Gastroesophageal sphincter (tissue), 4 donors: ENCODE data around the gene RPS6KB2. TPM values are rescaled to one million over a fixed set of nuclear protein-coding genes. Genes with fewer than 3 reads are reported as not detected.

Source experiments
- ATAC-seq: fragments of 150-250 bp; one replicate; pipeline ENCODE4 v1.9.1; 2016; ENCODE audit warnings: mild to moderate bottlenecking, moderate library complexity
- H3K27ac ChIP-seq, 4 donors: fragments of 200-600 bp; sonication (generic) in 3 of 4; 1 replicate in 3 of 4; 2 replicates in 1 of 4; pipeline ENCODE4 v1.5.1; 2016 to 2019
- H3K27me3 ChIP-seq: fragments of 200-600 bp; sonication (generic); one replicate; pipeline ENCODE4 v1.5.1; 2019
- H3K36me3 ChIP-seq, 2 donors: fragments of 200-600 bp; sonication (generic); one replicate each; pipeline ENCODE4 v1.5.1; 2019; ENCODE audit warnings: control low read depth in 1 of 2
- H3K4me1 ChIP-seq, 3 donors: fragments of 200-600 bp; sonication (generic); 1 replicate in 2 of 3; 2 replicates in 1 of 3; pipeline ENCODE4 v1.5.1; 2016 to 2019; ENCODE audit warnings: control low read depth in 2 of 3
- H3K4me3 ChIP-seq, 2 donors: fragments of 200-600 bp; sonication (generic); one replicate each; pipeline ENCODE4 v1.5.1; 2019; ENCODE audit warnings: mild to moderate bottlenecking in 1 of 2, moderate library complexity in 1 of 2
- H3K9me3 ChIP-seq, 3 donors: fragments of 200-600 bp; sonication (generic); one replicate each; pipeline ENCODE4 v1.5.1; 2017 to 2019; ENCODE audit warnings: control low read depth in 2 of 3
- EP300 ChIP-seq: sonication (generic); formaldehyde crosslinking; IDR thresholded peaks from one replicate; pipeline ENCODE4 v1.6.1; 2017; ENCODE audit warnings: antibody characterized with exemption, mild to moderate bottlenecking
- POLR2A ChIP-seq, 2 donors: fragments of 450-650 bp; IDR thresholded peaks; one replicate each; pipeline ENCODE4 v1.6.1; 2017; ENCODE audit warnings: antibody characterized with exemption in 2 of 2, mild to moderate bottlenecking in 2 of 2, moderate library complexity in 1 of 2
- POLR2AphosphoS5 ChIP-seq: sonication (generic); formaldehyde crosslinking; IDR thresholded peaks from one replicate; pipeline ENCODE4 v1.6.1; 2017; ENCODE audit warnings: antibody characterized with exemption
- WGBS, 2 donors: methylation state at CpG; one replicate each; pipeline ENCODE4 v1.1.5; 2018; ENCODE audit warnings: low coverage in 1 of 2; 5-methylcytosine and 5-hydroxymethylcytosine counted together
- total RNA-seq, 4 donors: library from RNA; depleted of rRNA; stranded (reverse); fragments of >200 nt; gene quantifications; one replicate each; pipeline ENCODE4 v1.1.0, GENCODE V29; 2016
- TF ChIP-seq, protein P1 (sequence below), 4 experiments: fragments of 200-600 bp in 2 of 4; fragments of 450-650 bp in 2 of 4; sonication (generic) in 1 of 4; IDR thresholded peaks; one replicate each; pipeline ENCODE4 v1.5.1; 2017 to 2019; ENCODE audit warnings: antibody characterized with exemption in 4 of 4, mild to moderate bottlenecking in 2 of 4, moderate library complexity in 2 of 4

The RPS6KB2 gene
- total RNA-seq, 4 donors from 2014 or later: 35.8 to 49.7 (median 45.6) TPM

DNA sequence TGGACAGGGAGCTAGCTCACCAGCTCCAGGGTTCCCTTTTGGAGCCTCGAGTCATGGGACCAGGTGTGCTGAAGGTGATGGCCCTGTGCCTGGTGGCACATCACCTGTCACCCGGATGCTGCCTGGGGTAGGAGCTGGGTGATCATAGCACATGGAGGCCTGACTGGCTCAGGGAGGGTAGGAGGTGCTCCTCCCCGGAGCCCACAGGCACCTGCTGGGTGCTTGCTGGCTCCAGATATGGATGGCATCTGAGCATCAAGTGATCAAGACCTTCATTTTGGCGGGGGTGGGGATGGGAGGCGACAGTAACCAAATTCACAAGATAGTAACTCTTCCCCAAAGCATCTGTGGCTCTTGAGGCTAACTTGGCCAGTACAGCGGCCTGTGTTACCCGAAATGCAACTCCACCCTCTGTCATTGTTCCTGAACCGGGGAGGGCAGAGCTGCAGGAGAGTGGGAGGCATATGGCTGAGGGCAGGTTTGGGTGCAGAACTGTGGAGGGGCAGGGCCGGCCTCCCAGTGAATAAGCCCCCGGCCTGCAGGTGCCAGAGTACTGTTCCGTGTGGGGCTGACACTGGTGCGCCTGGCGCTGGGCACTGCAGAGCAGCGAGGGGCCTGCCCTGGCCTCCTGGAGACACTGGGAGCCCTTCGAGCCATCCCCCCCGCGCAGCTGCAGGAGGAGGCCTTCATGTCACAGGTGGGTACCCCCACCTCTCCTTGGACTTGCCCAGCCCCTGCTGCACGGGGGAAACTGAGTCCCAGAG, 19.7 kb upstream of the RPS6KB2 start:
- 20% methylated on average over 1 of the region's 18 CpGs; no CpG with 5 or more reads in 1 of the 2 donors for WGBS, 2 donors
- Histone ChIP-seq H3K36me3 (no peaks in the 10 kb centered on the region), H3K27ac (no peak overlapping the region), H3K9me3 (no peaks in the 10 kb centered on the region), H3K4me1 (peaks cover 0 to 22% (median 0%) of the 10 kb centered on the region in 3 donors), H3K4me3 (no peak overlapping the region), H3K27me3 (peaks cover 95% of the 10 kb centered on the region)
- no peak for ATAC-seq
- TF ChIP-seq EP300 (no peak), POLR2A (IDR thresholded peaks at IDR 0.05) (no peak), POLR2AphosphoS5 (no peak)
- TF ChIP-seq, protein P1, sequence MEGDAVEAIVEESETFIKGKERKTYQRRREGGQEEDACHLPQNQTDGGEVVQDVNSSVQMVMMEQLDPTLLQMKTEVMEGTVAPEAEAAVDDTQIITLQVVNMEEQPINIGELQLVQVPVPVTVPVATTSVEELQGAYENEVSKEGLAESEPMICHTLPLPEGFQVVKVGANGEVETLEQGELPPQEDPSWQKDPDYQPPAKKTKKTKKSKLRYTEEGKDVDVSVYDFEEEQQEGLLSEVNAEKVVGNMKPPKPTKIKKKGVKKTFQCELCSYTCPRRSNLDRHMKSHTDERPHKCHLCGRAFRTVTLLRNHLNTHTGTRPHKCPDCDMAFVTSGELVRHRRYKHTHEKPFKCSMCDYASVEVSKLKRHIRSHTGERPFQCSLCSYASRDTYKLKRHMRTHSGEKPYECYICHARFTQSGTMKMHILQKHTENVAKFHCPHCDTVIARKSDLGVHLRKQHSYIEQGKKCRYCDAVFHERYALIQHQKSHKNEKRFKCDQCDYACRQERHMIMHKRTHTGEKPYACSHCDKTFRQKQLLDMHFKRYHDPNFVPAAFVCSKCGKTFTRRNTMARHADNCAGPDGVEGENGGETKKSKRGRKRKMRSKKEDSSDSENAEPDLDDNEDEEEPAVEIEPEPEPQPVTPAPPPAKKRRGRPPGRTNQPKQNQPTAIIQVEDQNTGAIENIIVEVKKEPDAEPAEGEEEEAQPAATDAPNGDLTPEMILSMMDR (IDR thresholded peaks at IDR 0.05): no peak

DNA sequence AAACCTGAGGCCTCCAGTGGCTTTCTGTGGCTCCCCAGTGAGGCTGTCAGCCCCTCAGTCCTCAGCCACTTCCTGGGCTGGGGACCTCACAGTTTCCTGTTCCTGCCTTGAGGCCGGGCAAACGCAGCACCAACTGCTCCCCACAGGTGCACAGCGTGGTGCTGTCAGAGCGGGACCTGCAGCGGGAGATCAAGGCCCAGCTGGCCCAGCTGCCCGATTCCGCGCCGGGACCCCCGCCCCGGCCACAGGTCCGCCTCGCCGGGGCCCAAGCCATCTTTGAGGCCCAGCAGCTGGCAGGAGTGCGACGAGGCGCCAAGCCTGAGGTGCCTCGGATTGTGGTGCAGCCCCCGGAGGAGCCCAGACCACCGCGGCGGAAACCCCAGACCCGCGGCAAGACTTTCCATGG, 19.0 kb upstream of the RPS6KB2 start:
- ATAC-seq: no peak
- Histone ChIP-seq H3K27ac (no peak overlapping the region), H3K9me3 (no peaks in the 10 kb centered on the region), H3K4me3 (no peak overlapping the region), H3K4me1 (peaks cover 0 to 18% (median 0%) of the 10 kb centered on the region in 3 donors), H3K36me3 (no peaks in the 10 kb centered on the region), H3K27me3 (peaks cover 89% of the 10 kb centered on the region)
- TF ChIP-seq EP300: no peak
- no peak for TF ChIP-seq POLR2AphosphoS5
- TF ChIP-seq, protein P1 (IDR thresholded peaks at IDR 0.05): no peak
- TF ChIP-seq POLR2A (IDR thresholded peaks at IDR 0.05): no peak
- no CpG with 5 or more reads among the region's 24 CpGs for WGBS, 2 donors

DNA sequence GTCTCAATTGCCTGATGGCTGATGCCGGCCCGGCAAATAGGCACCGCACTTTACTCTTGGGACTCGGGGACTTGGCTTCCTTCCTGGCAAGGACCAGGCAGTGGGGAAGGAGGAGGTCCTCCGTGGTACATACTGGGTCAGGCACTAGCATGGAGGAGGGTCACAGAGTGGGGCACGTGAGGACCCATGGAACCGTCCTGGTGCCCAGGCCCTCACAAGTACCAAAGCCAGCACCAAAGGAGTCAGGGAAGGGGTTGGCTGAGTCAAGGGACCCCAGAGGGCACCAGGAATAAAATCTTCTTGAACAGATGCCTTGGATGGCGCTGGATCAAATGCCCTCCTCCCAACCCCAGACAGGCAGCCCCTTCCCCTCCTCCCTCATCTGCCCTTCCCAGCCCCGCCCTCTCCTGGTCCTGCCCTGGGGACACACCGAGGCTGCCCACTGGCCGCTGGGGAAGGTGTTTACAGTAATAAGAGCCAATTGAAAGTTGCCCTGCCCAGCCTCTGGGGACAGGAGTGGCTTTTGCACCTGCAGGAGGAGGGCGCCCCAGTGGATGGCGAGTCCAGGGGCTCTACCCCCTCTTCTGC, 18.4 kb upstream of the RPS6KB2 start:
- no peak overlapping the region for H3K4me3 ChIP-seq
- WGBS, 2 donors: no CpG with 5 or more reads among the region's 13 CpGs
- peaks cover 0 to 21% (median 0%) of the 10 kb centered on the region in 3 donors for H3K4me1 ChIP-seq
- no peak overlapping the region for H3K27ac ChIP-seq
- no peaks in the 10 kb centered on the region for H3K9me3 ChIP-seq
- ATAC-seq: no peak
- H3K27me3 ChIP-seq: peaks cover 83% of the 10 kb centered on the region
- H3K36me3 ChIP-seq: no peaks in the 10 kb centered on the region
- TF ChIP-seq EP300 (no peak), POLR2AphosphoS5 (no peak), POLR2A (IDR thresholded peaks at IDR 0.05) (no peak)
- TF ChIP-seq, protein P1 (IDR thresholded peaks at IDR 0.05): no peak

DNA sequence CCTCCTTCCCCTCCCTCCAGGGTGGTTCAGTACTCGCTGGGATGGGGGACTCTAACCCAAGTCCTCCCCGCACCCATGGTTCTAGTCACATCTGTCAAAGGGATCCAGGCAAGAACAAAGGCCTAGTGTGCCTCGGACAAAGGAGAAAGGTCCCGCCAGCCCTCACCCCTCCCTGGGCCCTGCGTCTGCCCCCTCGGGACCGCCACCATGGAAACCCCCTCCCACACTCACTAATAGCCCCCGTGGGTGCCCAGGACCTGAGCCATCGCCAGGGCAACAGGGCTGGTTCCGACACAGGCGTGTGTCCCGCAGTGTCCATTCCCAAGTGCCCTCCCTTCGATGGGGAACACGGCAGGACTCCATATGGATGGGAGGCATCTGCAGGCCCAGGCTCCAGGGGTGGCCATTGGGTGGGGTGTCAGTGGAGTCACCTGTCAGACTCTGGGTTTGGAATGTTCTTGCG, 17.9 kb upstream of the RPS6KB2 start:
- peaks cover 77% of the 10 kb centered on the region for H3K27me3 ChIP-seq
- H3K4me1 ChIP-seq: peaks cover 0 to 26% (median 0%) of the 10 kb centered on the region in 3 donors

More for the DNA sequence above, 17.9 kb upstream of the RPS6KB2 start:
- no peak for ATAC-seq
- H3K4me3 ChIP-seq: no peak overlapping the region
- no peak overlapping the region for H3K27ac ChIP-seq
- no peaks in the 10 kb centered on the region for H3K36me3 ChIP-seq
- no CpG with 5 or more reads among the region's 15 CpGs for WGBS, 2 donors
- TF ChIP-seq POLR2A (IDR thresholded peaks at IDR 0.05) (no peak), EP300 (no peak), POLR2AphosphoS5 (no peak)
- TF ChIP-seq, protein P1 (IDR thresholded peaks at IDR 0.05): no peak
- no peaks in the 10 kb centered on the region for H3K9me3 ChIP-seq
